Adrenal gland (tissue), 12 donors: ENCODE data around the gene GNS. TPM values are rescaled to one million over a fixed set of nuclear protein-coding genes. Genes with fewer than 3 reads are reported as not detected.
"Not testable (repeated sequence)": the region's sequence is repeated elsewhere in the genome, so short reads cannot be mapped to it uniquely, and the experiment has no call there.

Experiments used
- DNase-seq, 7 donors: peaks; one replicate each; pipeline ENCODE4 v3.0.0-alpha.2; 2019 to 2020
- H3K27ac ChIP-seq, 5 donors: fragments of 200-600 bp; sonication (generic) in 4 of 5; 1 replicate in 3 of 5; 2 replicates in 2 of 5; pipeline versions ENCODE4 v1.5.1 to v1.8.0; 2016 to 2020; ENCODE audit warnings: mild to moderate bottlenecking in 1 of 5
- H3K27me3 ChIP-seq: fragments of 200-600 bp; 2 replicates; pipeline ENCODE4 v1.8.0; 2021
- H3K36me3 ChIP-seq, 2 donors: fragments of 200-600 bp; replicated peaks in 1 of 2; 1 replicate in 1 of 2; 2 replicates in 1 of 2; pipeline versions ENCODE4 v1.5.1 to v1.8.0; 2018 to 2022
- H3K4me1 ChIP-seq, 2 donors: fragments of 200-600 bp; replicated peaks in 1 of 2; 1 replicate in 1 of 2; 2 replicates in 1 of 2; pipeline versions ENCODE4 v1.5.1 to v1.8.0; 2018 to 2021
- H3K4me3 ChIP-seq, 4 donors: fragments of 200-600 bp; sonication (generic) in 3 of 4; one replicate each; pipeline ENCODE4 v1.5.1; 2016 to 2018
- H3K9me3 ChIP-seq, 3 donors: fragments of 200-600 bp; sonication (generic) in 1 of 3; replicated peaks in 1 of 3; 1 replicate in 2 of 3; 2 replicates in 1 of 3; pipeline versions ENCODE4 v1.5.1 to v1.8.0; 2016 to 2021
- CTCF ChIP-seq, 6 experiments: fragments of 450-650 bp in 4 of 6; fragments of 200-600 bp in 2 of 6; sonication (generic) in 1 of 6; IDR thresholded peaks; 1 replicate in 5 of 6; 2 replicates in 1 of 6; pipeline versions ENCODE4 v1.5.1 to v1.8.0; 2016 to 2021; ENCODE audit warnings: antibody characterized with exemption in 6 of 6, mild to moderate bottlenecking in 2 of 6, moderate library complexity in 1 of 6
- POLR2A ChIP-seq, 2 donors: fragments of 450-650 bp; IDR thresholded peaks; one replicate each; pipeline ENCODE4 v1.6.1; 2017; ENCODE audit warnings: antibody characterized with exemption in 2 of 2, mild to moderate bottlenecking in 2 of 2, moderate library complexity in 1 of 2
- WGBS, 4 donors: extraction: QIAGEN DNeasy Blood & Tissue Kit in 2 of 4; methylation state at CpG; one replicate each; pipeline versions ENCODE4 v1.1.5 to v1.1.7; 2013 to 2017; 5-methylcytosine and 5-hydroxymethylcytosine counted together
- intact Hi-C, 2 donors: fragments of 100-400 bp; cut with DNase I; formaldehyde crosslinking; loops; one replicate each; pipeline versions ENCODE4 v1.14.1 to v1.15.0; 2022 to 2023
- polyA plus RNA-seq, 3 donors: library from polyadenylated mRNA; stranded (reverse); fragments of 200-250 nt in 2 of 3; fragments of 350-450 nt in 1 of 3; fragmentation: Illumina TruSeq in 1 of 3; extraction: RNeasy Lipid Tissue Mini Kit (QIAGEN cat#74804) in 1 of 3; gene quantifications; one replicate each; pipeline ENCODE4 v1.2.3, GENCODE V29; 2013 to 2014
- total RNA-seq, 9 donors: library from RNA; depleted of rRNA in 4 of 9; stranded (reverse); fragments of >200 nt in 4 of 9; fragments of 120-200 nt in 1 of 9; fragmentation: NEBNext Ultra II Directional in 1 of 9; extraction: Animal tissue kit (Norgen Biotek cat#: 25700) in 1 of 9; gene quantifications; one replicate each; pipeline versions ENCODE4 v1.1.0 to v1.2.4, GENCODE V29; 2013 to 2023
- donor health status: healthy with polysubstance abuse.
- donor health status: Bipolar disorder and iron deficiency.
- donor health status: DM: yes; HTN: yes; CAD: no.
- donor health status: DM: no; HTN: no; CAD: no.
- donor health status: DM: no; HTN: no; CAD: no.
- donor health status: DM: yes; HTN: yes; CAD: no.

The GNS gene
- total and polyA plus RNA-seq, 12 donors = 44.3 to 647 (median 567) TPM

GRCh38 chr12:64780132-64780530 is 20.9 kb upstream of the GNS start:
- Histone ChIP-seq H3K4me3 (peak overlapping the region in 3 of 4 donors; percentile 18 to 87 (median 33)), H3K4me1 (peaks cover 12 to 14% of the 10 kb centered on the region in 2 donors), H3K36me3 (no peaks in the 10 kb centered on the region), H3K27ac (peak overlapping the region in 3 of 5 donors; percentile 41 to 76 (median 45)), H3K27me3 (no peaks in the 10 kb centered on the region), H3K9me3 (no peaks in the 10 kb centered on the region)
- WGBS, 4 donors = 13 to 44% (median 24%) methylated on average over 4 to 15 of the region's 15 CpGs
- DNase-seq = no peak
- no peak for TF ChIP-seq CTCF (IDR thresholded peaks at IDR 0.05)
- TF ChIP-seq POLR2A (IDR thresholded peaks at IDR 0.05) = no peak
- intact Hi-C loops = no loop called here

GRCh38 chr12:64779354-64779974 is 20.3 kb upstream of the GNS start:
- intact Hi-C loops = no loop called here
- H3K4me3 ChIP-seq = no peak overlapping the region
- 88 to 89% (median 89%) methylated on average over 10 of the region's 10 CpGs for WGBS, 4 donors
- DNase-seq = no peak
- no peak overlapping the region for H3K27ac ChIP-seq
- H3K27me3 ChIP-seq = no peaks in the 10 kb centered on the region
- no peaks in the 10 kb centered on the region for H3K9me3 ChIP-seq
- TF ChIP-seq POLR2A (IDR thresholded peaks at IDR 0.05) = no peak
- no peak for TF ChIP-seq CTCF (IDR thresholded peaks at IDR 0.05)
- no peaks in the 10 kb centered on the region for H3K36me3 ChIP-seq
- H3K4me1 ChIP-seq = peaks cover 12 to 14% of the 10 kb centered on the region in 2 donors

- H3K4me1 ChIP-seq, DNase-seq, H3K27ac ChIP-seq, H3K27me3 ChIP-seq, H3K4me3 ChIP-seq, H3K36me3 ChIP-seq, intact Hi-C loops, H3K9me3 ChIP-seq: not testable (repeated sequence)
These were observed 16.0 kb upstream of the GNS start for GRCh38 chr12:64775147-64775736.

GRCh38 chr12:64773386-64773785 is 14.2 kb upstream of the GNS start:
- no peaks in the 10 kb centered on the region for H3K36me3 ChIP-seq
- TF ChIP-seq CTCF (IDR thresholded peaks at IDR 0.05) (no peak), POLR2A (IDR thresholded peaks at IDR 0.05) (no peak)

GRCh38 chr12:64767495-64767894 is 8.3 kb upstream of the GNS start:
- Histone ChIP-seq H3K27me3 (no peaks in the 10 kb centered on the region), H3K4me3 (no peak overlapping the region), H3K27ac (no peak overlapping the region), H3K36me3 (no peaks in the 10 kb centered on the region), H3K4me1 (no peaks in the 10 kb centered on the region), H3K9me3 (no peaks in the 10 kb centered on the region)
- 69 to 78% (median 73%) methylated on average over 3 of the region's 3 CpGs for WGBS, 4 donors
- intact Hi-C loops = no loop called here
- TF ChIP-seq POLR2A (IDR thresholded peaks at IDR 0.05) (no peak), CTCF (IDR thresholded peaks at IDR 0.05) (no peak)
- no peak for DNase-seq

More at GRCh38 chr12:64773386-64773785, 14.2 kb upstream of the GNS start:
- H3K27me3 ChIP-seq = no peaks in the 10 kb centered on the region
- intact Hi-C loops = no loop called here
- no peak for DNase-seq
- no peaks in the 10 kb centered on the region for H3K9me3 ChIP-seq
- H3K27ac ChIP-seq = no peak overlapping the region
- no peaks in the 10 kb centered on the region for H3K4me1 ChIP-seq
- no peak overlapping the region for H3K4me3 ChIP-seq
